Stimulated activated CD8-positive, alpha-beta memory T cell treated with anti-CD3 and anti-CD28 coated beads, Interleukin-4, amount 100 ng/mL, for 48 hours (primary cell): ENCODE results near the gene ADO.
A peak's percentile ranks its signal among the peaks of the same experiment; 100 is the strongest.

Source experiments
- DNase-seq: peaks from one replicate; pipeline ENCODE4 v3.0.0-alpha.2; 2020

ADO gene

DNA sequence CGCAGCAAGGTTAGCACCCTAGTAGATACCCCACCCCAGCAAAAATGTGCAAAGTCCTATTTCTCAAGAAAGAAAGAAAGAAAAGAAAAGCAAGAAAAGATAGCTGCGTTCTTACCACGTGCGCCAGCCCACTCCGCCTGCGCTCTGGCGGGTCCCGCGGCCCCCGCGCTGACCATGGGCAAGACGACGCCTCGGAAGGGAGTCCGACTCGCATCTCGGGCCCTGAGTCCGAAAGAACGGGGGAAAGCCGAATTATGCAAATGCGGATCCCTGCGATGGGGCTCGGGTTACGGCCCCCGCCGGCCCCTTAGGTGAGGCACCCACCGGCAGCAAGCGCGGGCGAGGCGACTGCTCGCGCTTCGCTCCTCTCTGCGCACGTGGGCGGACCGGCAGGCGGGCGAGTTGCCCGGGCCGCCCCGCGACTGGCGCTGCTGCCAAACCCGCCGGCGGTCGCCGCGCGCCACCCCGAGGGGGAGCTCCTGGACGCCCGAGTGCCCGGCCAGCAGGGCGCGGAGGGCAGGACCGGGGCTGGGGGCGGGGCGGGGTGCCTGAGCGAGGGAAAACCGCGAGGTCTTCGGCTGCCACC lies 14.0 kb downstream of the ADO start:
- peak; percentile 75 for DNase-seq

DNA sequence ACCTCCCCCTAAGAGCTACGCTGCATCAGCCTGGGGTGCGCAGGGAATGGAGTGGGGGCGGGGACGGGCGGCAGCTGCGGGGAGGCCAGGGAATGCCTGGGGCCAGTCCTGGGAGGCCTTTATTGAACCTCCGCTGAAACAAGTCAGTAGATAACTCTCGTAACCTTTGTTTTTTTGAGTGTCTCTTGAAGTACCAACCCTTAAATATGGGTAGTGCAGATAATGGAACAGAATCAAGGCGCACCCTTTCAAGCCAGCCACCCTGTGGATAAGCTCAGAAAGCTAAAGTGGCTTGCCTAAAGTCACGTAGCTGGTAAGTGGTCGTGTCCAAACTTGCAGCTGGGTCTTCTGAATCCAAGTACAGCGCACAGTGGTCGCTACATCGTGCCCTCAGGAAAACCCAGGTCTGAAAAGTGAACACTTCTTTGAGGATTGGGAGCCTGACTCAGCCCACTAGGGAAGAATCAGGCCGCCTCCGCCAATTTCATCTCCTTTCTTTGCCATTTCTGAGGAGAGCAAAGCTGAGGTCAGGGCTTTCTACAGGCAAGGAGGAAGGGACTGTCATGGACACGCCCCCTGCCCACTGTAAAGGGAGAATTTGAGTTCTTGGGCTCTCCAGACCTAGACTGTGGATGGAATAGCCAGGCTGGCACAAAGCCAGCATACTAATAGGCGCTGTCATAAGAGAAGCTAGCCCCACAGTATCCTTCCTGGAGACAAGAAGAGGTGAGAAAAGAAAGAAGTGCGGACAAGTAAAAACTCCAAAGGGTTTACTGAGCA lies 14.8 kb downstream of the ADO start:
- no peak for DNase-seq

GRCh38 chr10:62820586-62820985 lies 16.1 kb downstream of the ADO start:
- DNase-seq = no peak

DNA sequence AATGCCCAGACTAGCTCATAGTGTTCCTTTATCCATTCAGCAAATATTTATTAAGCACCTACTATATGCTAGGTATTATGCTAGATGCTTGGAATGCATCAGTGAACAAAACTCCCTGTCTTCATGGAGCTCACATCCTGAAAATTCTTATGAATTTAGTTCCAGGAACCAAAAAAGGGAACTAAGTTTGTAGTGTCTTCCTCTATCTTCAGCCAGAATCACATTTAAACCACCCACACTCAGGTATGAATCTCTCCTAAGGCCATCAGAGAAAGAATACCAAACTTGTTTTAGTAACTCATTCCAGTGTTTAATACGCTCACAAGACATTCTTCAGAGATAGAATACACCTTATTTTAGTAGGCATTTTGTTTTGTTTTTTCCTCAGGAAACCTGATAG lies 21.8 kb downstream of the ADO start:
- DNase-seq = no peak

DNA sequence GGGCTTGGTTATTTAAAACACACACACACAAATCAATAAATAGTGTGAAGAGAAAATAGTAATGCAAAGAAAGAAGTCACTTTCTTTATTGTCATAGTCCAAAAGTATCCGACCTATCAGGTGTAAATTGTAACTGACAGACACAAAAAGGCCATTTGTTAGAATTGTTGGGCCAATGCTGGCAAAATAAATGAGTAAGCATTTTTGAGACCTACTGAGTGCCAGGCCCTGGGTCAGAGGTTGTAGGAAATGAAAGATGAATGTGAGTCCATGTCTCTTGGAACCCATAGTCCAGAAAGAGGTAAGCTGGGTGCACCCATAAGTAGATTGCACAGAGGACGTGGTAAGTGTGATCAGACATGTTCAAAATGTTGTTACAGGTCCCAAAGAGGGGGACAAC lies 25.1 kb downstream of the ADO start:
- DNase-seq = no peak

DNA sequence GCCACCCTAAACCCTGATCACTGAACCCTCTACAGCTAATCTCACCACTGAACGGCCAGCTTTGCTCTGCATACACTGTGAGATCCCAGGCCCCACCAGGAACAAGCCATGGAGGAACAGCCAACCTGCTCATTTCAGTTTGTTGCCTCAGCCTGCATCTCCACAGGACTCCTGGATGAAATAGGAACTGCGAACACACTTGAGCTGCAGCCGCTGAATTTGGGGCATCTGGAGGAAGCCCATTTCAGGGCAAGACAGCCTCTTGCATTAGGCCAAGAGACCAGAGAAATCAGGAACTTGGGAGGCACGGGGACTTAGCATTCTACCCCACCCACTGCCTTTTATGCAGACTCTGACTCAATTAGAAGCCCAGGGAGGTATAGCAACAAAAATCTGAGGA lies 26.2 kb downstream of the ADO start:
- no peak for DNase-seq

DNA sequence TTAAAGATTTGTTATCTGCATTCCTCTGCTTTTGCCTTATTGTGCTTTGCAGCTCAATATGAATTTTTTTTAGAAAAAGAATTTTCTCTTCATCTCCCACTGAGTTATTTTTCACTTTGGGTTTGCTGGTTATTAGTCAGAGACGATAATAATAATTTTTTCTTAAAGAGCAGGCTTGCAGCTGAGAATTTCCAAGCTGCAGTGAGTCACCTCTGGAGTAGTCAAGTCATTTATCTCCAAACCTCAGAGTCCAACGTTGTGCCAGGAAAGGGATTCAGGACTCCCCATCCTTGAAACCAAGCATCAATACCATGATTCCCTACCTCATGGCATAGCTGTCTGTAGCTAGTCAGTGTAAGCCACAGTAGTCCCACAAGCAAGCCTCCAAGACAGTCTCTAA lies 26.8 kb downstream of the ADO start:
- no peak for DNase-seq

GRCh38 chr10:62839590-62839989 lies 35.1 kb downstream of the ADO start:
- no peak for DNase-seq

DNA sequence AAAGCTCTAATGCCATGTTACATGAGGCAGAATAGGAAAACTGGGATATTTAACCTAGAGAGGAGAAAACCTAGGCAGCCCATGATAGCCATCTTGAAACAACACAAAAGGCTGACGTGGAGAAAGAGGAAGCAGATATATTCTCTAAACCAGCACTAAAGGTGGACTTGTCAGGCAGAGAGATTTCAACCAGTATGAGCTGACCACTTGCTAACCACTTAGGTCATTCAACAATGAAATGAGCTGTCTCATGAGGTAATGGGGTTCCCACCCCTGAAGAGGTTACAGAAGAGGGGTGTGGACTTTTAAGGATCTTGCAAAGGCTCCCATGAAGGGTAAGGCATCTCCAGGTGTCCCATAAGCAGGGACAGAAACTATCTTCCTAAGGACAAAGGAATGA lies 38.5 kb downstream of the ADO start:
- DNase-seq = no peak

GRCh38 chr10:62843600-62843999 lies 39.1 kb downstream of the ADO start:
- no peak for DNase-seq

DNA sequence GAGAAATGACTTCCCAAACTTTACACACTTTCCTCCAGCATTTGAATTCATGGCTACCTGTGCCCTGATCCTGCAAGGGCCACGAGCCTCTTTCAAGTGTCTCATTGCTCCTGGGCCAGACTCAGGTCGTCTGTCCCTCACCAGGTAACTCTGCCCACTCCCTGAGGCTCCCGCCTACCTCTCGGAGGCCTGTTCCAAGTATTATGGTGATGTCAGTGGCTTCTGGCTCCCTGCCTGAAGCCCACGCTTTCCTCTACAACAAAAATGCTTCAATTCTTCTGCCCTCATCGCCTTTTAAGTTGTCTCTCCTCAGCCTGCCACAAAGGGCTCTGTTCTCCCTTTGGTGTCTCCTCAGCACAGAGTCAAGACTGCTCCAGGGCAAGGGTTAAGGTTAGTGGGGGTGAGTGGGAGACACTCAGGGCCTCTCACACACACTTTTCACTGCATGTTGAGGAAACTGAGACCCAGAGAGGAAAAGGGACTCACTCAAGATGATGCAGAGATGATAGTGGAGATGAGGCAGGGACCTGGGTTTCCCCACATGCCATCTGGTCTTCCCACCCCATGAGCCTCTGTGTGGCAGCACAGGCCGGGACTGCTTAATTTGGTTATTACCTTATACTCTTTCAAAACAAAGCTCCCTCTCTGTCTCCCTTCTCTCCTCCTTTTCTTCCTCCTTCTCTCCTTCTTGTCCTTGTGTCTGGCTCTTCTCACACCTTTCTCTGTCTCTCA lies 39.9 kb downstream of the ADO start:
- peak; percentile 34 for DNase-seq

GRCh38 chr10:62847433-62847832 lies 42.9 kb downstream of the ADO start:
- DNase-seq = no peak

DNA sequence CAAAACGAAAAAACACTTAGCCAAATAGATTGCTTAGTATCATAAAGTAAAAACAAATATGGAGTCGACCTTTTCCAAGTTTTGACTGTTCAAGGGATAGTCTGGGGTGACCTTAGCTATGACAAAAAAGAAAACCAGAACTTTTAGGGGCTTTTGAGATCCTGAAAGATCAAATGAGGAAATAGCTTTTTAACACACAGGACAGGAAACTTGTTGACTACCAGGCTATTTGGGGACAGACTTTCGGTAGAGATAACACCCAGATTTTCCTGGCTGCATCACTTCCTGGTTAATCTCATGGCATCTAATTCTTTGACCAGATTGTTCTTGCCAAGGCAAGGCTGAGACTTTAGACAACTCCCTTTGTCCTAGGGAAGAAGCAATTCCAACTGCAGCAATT lies 46.1 kb downstream of the ADO start:
- no peak for DNase-seq

- peak; percentile 58 for DNase-seq
These were observed 46.9 kb downstream of the ADO start for GRCh38 chr10:62851442-62851841.

- peak; percentile 73 for DNase-seq
These were observed 48.6 kb downstream of the ADO start for GRCh38 chr10:62852961-62853702.

DNA sequence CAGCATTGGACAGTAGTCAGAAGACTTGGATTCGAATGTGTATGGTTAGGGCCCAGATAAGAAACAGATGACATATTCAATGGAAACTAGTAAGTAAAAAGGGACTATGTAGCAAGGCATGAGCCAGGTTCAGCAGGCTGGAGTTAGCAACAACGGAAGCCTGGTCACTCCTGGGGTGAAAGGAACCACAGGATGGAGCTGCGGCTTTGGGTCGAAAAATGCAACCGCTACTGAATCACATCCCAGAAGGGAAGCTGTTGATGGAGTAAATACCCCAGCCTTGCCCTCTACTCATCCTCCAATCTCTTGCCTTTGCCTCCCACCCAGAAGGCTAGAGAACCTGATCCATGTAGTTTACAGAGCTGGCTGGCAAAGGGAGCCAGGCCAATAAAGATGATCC lies 49.2 kb downstream of the ADO start:
- peak; percentile 83 for DNase-seq

DNA sequence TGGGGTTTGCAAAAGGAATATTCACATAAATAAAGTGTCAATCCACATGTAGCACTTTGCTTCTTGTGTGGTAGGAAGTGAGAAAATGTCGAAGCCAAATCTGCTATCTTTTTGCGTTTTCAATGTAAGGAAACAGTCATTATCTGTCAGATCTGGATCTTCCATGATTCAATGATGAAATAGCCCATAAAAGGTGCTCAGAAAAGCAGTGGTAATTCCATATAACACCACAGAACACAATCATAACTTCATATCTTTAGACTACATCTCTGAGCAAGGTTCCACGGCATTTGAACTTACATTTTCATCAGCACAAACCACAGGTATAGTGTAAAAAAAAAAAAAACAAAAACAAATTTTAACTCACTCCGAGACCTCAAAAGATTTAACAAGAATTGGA lies 51.5 kb downstream of the ADO start:
- no peak for DNase-seq
